Testis (tissue), 3 donors: ENCODE results near the gene RNF223. TPM values are rescaled to one million over a fixed set of nuclear protein-coding genes. Genes with fewer than 3 reads are reported as not detected.

Source experiments
- DNase-seq: peaks from one replicate; pipeline ENCODE4 v3.0.0-alpha.2; 2019
- H3K27ac ChIP-seq, 2 donors: fragments of 200-600 bp; sonication (generic); one replicate each; pipeline ENCODE4 v1.5.1; 2019
- H3K27me3 ChIP-seq: fragments of 200-600 bp; sonication (generic); one replicate; pipeline ENCODE4 v1.5.1; 2019
- H3K36me3 ChIP-seq: fragments of 200-600 bp; sonication (generic); one replicate; pipeline ENCODE4 v1.5.1; 2017; ENCODE audit warnings: low read depth; ENCODE audit errors: missing control alignments
- H3K4me1 ChIP-seq: fragments of 200-600 bp; sonication (generic); one replicate; pipeline ENCODE4 v1.5.1; 2019
- H3K4me3 ChIP-seq, 2 donors: fragments of 200-600 bp; sonication (generic); one replicate each; pipeline ENCODE4 v1.5.1; 2017 to 2019
- H3K9me3 ChIP-seq: fragments of 200-600 bp; sonication (generic); one replicate; pipeline ENCODE4 v1.5.1; 2017
- CTCF ChIP-seq, 3 experiments: fragments of 450-650 bp in 2 of 3; fragments of 200-600 bp in 1 of 3; sonication (generic) in 1 of 3; IDR thresholded peaks; one replicate each; pipeline ENCODE4 v1.5.1; 2016 to 2019; ENCODE audit warnings: antibody characterized with exemption in 3 of 3, mild to moderate bottlenecking in 2 of 3, moderate library complexity in 1 of 3
- POLR2A ChIP-seq: fragments of 450-650 bp; IDR thresholded peaks from one replicate; pipeline ENCODE4 v1.6.1; 2017; ENCODE audit warnings: antibody characterized with exemption, mild to moderate bottlenecking, moderate library complexity
- WGBS, 2 donors: methylation state at CpG; one replicate each; pipeline ENCODE4 v1.1.5; 2018; 5-methylcytosine and 5-hydroxymethylcytosine counted together
- intact Hi-C: fragments of 100-400 bp; cut with DNase I; formaldehyde crosslinking; loops from one replicate; pipeline ENCODE4 v1.15.1; 2023; ENCODE audit warnings: low total_unique reads
- polyA plus RNA-seq: library from polyadenylated mRNA; stranded (reverse); fragments of 350-450 nt; fragmentation: Illumina TruSeq; extraction: RNeasy Lipid Tissue Mini Kit (QIAGEN cat#74804); gene quantifications from one replicate; pipeline ENCODE4 v1.2.3, GENCODE V29; 2014; ENCODE audit warnings: low read depth, low replicate concordance; ENCODE audit not compliant: insufficient read depth
- total RNA-seq, 2 donors: library from RNA; depleted of rRNA; stranded (reverse); fragments of >200 nt; gene quantifications; one replicate each; pipeline ENCODE4 v1.2.3, GENCODE V29; 2016

RNF223 gene
- total and polyA plus RNA-seq, 3 donors from 2014 or later, result 0.19 to 0.31 TPM; not detected in 1

- 85 to 93% methylated on average over 5 to 15 of the region's 15 CpGs for WGBS, 2 donors
- TF ChIP-seq POLR2A, result no peak
- no peak for TF ChIP-seq CTCF (IDR thresholded peaks at IDR 0.05)
- Histone ChIP-seq H3K27me3 (no peaks in the 10 kb centered on the region), H3K9me3 (no peaks in the 10 kb centered on the region), H3K27ac (no peak overlapping the region), H3K4me1 (no peaks in the 10 kb centered on the region), H3K4me3 (no peak overlapping the region), H3K36me3 (no peaks in the 10 kb centered on the region)
- no peak for DNase-seq
- intact Hi-C loops, result no loop called here
Observed at GRCh38 chr1:1053022-1053421, 21.1 kb downstream of the RNF223 start.

DNA sequence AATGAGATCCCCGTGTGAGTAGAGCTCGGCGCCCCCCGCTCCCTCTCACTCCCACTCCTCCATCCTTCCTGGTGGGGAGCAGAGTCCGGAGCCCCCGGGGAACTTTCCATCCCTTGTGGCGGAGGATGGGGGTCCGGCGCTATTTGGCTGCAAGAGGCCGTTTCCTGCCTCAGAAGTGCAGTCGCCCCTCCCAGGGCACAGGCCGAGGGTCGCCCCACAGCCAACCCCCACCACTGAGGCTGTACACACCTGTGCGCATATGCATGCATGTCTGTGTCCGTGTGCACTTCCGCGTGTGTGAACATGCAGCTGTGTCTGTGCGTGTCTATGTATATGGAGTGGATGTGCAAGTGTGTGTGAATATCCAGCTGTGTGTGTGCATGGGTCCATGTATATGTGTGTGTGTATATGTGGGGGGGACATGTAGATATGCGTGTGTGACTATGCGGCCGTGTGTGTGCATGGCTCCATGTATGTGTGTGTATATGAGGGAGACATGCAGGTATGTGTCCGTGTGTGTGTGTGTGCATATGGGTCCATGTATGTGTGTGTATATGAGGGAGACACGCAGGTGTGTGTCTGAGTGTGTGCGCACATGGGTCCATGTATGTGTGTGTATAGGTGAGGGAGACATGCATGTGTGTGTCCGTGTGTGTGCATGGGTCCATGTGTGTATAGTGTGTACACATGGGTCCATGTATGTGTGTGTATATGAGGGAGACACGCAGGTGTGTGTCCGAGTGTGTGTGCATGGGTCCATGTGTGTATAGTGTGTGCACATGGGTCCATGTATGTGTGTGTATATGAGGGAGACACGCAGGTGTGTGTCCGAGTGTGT lies 21.9 kb downstream of the RNF223 start:
- intact Hi-C loops, result no loop called here

GRCh38 chr1:1051127-1051810 lies 22.8 kb downstream of the RNF223 start:
- no peaks in the 10 kb centered on the region for H3K27me3 ChIP-seq
- no peak for TF ChIP-seq CTCF (IDR thresholded peaks at IDR 0.05)
- TF ChIP-seq POLR2A, result no peak
- no peak overlapping the region for H3K4me3 ChIP-seq
- no peak for DNase-seq
- no peaks in the 10 kb centered on the region for H3K36me3 ChIP-seq
- no peaks in the 10 kb centered on the region for H3K4me1 ChIP-seq
- no peaks in the 10 kb centered on the region for H3K9me3 ChIP-seq
- H3K27ac ChIP-seq, result no peak overlapping the region
- intact Hi-C loops, result no loop called here
- 91 to 98% methylated on average over 10 to 46 of the region's 46 CpGs for WGBS, 2 donors

More for the DNA sequence above, 21.9 kb downstream of the RNF223 start:
- no peak overlapping the region for H3K27ac ChIP-seq
- H3K36me3 ChIP-seq, result no peaks in the 10 kb centered on the region
- 93 to 94% methylated on average over 29 of the region's 29 CpGs for WGBS, 2 donors
- H3K9me3 ChIP-seq, result no peaks in the 10 kb centered on the region
- H3K27me3 ChIP-seq, result no peaks in the 10 kb centered on the region
- no peak overlapping the region for H3K4me3 ChIP-seq
- no peak for DNase-seq
- TF ChIP-seq POLR2A, result no peak
- TF ChIP-seq CTCF (IDR thresholded peaks at IDR 0.05), result no peak
- no peaks in the 10 kb centered on the region for H3K4me1 ChIP-seq

GRCh38 chr1:1050577-1051052 lies 23.5 kb downstream of the RNF223 start:
- H3K4me3 ChIP-seq, result no peak overlapping the region
- intact Hi-C loops, result no loop called here
- H3K27me3 ChIP-seq, result no peaks in the 10 kb centered on the region
- no peak overlapping the region for H3K27ac ChIP-seq
- 69 to 80% methylated on average over 13 to 29 of the region's 32 CpGs for WGBS, 2 donors
- H3K4me1 ChIP-seq, result no peaks in the 10 kb centered on the region
- DNase-seq, result peak; percentile 82
- no peaks in the 10 kb centered on the region for H3K9me3 ChIP-seq
- no peak for TF ChIP-seq CTCF (IDR thresholded peaks at IDR 0.05)
- TF ChIP-seq POLR2A, result no peak
- H3K36me3 ChIP-seq, result no peaks in the 10 kb centered on the region
